Upper lobe of left lung (tissue), 6 donors: ENCODE results near the gene BHMT2. TPM values are rescaled to one million over a fixed set of nuclear protein-coding genes. Genes with fewer than 3 reads are reported as not detected.
A peak's percentile ranks its signal among the peaks of the same experiment; 100 is the strongest.

Experiments
- ATAC-seq, 2 donors: fragments of 200-7000 bp; cut with Tn5 transposase; one replicate each; pipeline ENCODE4 v1.9.1; 2022; ENCODE audit warnings: mild to moderate bottlenecking in 2 of 2, moderate library complexity in 2 of 2; ENCODE audit not compliant: low FRiP score in 2 of 2
- DNase-seq, 2 donors: peaks; one replicate each; pipeline ENCODE4 v3.0.0-alpha.2; 2019 to 2020
- H3K27ac ChIP-seq, 4 donors: fragments of 200-600 bp; sonication (generic); one replicate each; pipeline ENCODE4 v1.5.1; 2016 to 2019
- H3K27me3 ChIP-seq, 4 donors: fragments of 200-600 bp; sonication (generic); one replicate each; pipeline ENCODE4 v1.5.1; 2017 to 2019
- H3K36me3 ChIP-seq, 4 donors: fragments of 200-600 bp; sonication (generic); one replicate each; pipeline ENCODE4 v1.5.1; 2016 to 2019
- H3K4me1 ChIP-seq, 4 donors: fragments of 200-600 bp; sonication (generic); one replicate each; pipeline ENCODE4 v1.5.1; 2018 to 2019
- H3K4me3 ChIP-seq, 4 donors: fragments of 200-600 bp; sonication (generic); one replicate each; pipeline ENCODE4 v1.5.1; 2017 to 2019; ENCODE audit warnings: mild to moderate bottlenecking in 2 of 4, moderate library complexity in 1 of 4
- H3K9me3 ChIP-seq, 4 donors: fragments of 200-600 bp; sonication (generic); one replicate each; pipeline ENCODE4 v1.5.1; 2018 to 2019
- EP300 ChIP-seq, 4 donors: sonication (generic); formaldehyde crosslinking; IDR thresholded peaks; one replicate each; pipeline ENCODE4 v1.5.1; 2017; ENCODE audit warnings: antibody characterized with exemption in 4 of 4, control low read depth in 2 of 4
- POLR2A ChIP-seq, 4 donors: fragments of 450-650 bp; IDR thresholded peaks; one replicate each; pipeline ENCODE4 v1.5.1; 2016 to 2017; ENCODE audit warnings: antibody characterized with exemption in 4 of 4, mild to moderate bottlenecking in 2 of 4
- POLR2AphosphoS5 ChIP-seq, 2 donors: sonication (generic); formaldehyde crosslinking; IDR thresholded peaks; one replicate each; pipeline ENCODE4 v1.5.1; 2017; ENCODE audit warnings: antibody characterized with exemption in 2 of 2
- WGBS, 2 donors: methylation state at CpG; one replicate each; pipeline ENCODE4 v1.1.5; 2017 to 2018; 5-methylcytosine and 5-hydroxymethylcytosine counted together
- total RNA-seq, 6 donors: library from RNA; depleted of rRNA in 4 of 6; stranded (reverse); fragments of >200 nt in 4 of 6; gene quantifications; one replicate each; pipeline versions ENCODE4 v1.1.0 to v1.2.1, GENCODE V29; 2016 to 2021
- TF ChIP-seq, protein P1 (sequence below), 6 experiments: fragments of 450-650 bp in 4 of 6; fragments of 200-600 bp in 2 of 6; sonication (generic) in 2 of 6; IDR thresholded peaks; one replicate each; pipeline ENCODE4 v1.5.1; 2016 to 2019; ENCODE audit warnings: antibody characterized with exemption in 6 of 6
- donor health status: DM: no; HTN: no; CAD: no; lungs with moderate emphysema.
- donor health status: DM: no; HTN: yes; CAD: no; lungs with severe emphysema.

The BHMT2 gene
- total RNA-seq: 1 to 10 TPM in 4 of 6 donors, under 1 TPM in 2; 0.46 to 3.9 (median 1.4) TPM

GRCh38 chr5:79069488-79070349 lies at the start of gene BHMT2, which contains the start of gene DMGDH:
Gene BHMT2 (plus strand): TSS chr5:79069767. CDS start chr5:79069783, 16 bp downstream.
Gene DMGDH (minus strand): TSS chr5:79069674. CDS start chr5:79069620, 54 bp downstream.
- peaks cover 0 to 3% (median 0%) of the 10 kb centered on the region in 4 donors for H3K9me3 ChIP-seq
- H3K36me3 ChIP-seq: no peaks in the 10 kb centered on the region
- peak within 1 kb of the TSS in 1 of 4 donors; percentile 15 for H3K27ac ChIP-seq
- DNase-seq (peak in 1 of 2 donors; percentile 88), ATAC-seq (peak in 1 of 2 donors; percentile 93)
- peaks cover 0 to 6% (median 2%) of the 10 kb centered on the region in 4 donors for H3K27me3 ChIP-seq
- WGBS, 2 donors: 51 to 75% methylated on average over 22 to 50 of the region's 79 CpGs
- H3K4me1 ChIP-seq: peaks cover 0 to 12% (median 0%) of the 10 kb centered on the region in 4 donors
- TF ChIP-seq POLR2AphosphoS5 (IDR thresholded peaks at IDR 0.05): no peak
- TF ChIP-seq, protein P1, sequence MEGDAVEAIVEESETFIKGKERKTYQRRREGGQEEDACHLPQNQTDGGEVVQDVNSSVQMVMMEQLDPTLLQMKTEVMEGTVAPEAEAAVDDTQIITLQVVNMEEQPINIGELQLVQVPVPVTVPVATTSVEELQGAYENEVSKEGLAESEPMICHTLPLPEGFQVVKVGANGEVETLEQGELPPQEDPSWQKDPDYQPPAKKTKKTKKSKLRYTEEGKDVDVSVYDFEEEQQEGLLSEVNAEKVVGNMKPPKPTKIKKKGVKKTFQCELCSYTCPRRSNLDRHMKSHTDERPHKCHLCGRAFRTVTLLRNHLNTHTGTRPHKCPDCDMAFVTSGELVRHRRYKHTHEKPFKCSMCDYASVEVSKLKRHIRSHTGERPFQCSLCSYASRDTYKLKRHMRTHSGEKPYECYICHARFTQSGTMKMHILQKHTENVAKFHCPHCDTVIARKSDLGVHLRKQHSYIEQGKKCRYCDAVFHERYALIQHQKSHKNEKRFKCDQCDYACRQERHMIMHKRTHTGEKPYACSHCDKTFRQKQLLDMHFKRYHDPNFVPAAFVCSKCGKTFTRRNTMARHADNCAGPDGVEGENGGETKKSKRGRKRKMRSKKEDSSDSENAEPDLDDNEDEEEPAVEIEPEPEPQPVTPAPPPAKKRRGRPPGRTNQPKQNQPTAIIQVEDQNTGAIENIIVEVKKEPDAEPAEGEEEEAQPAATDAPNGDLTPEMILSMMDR (IDR thresholded peaks at IDR 0.05): no peak
- no peak for TF ChIP-seq POLR2A (IDR thresholded peaks at IDR 0.05)
- no peak for TF ChIP-seq EP300 (IDR thresholded peaks at IDR 0.05)
- peak within 1 kb of the TSS in 3 of 4 donors; percentile 35 to 44 (median 41) for H3K4me3 ChIP-seq

GRCh38 chr5:79020861-79021561 lies 48.6 kb upstream of the BHMT2 start:
- DNase-seq (peak in 1 of 2 donors; percentile 52), ATAC-seq (peak; percentile 75 to 91)
- Histone ChIP-seq H3K36me3 (no peaks in the 10 kb centered on the region), H3K27ac (no peak overlapping the region), H3K4me3 (peak overlapping the region in 1 of 4 donors; percentile 8), H3K9me3 (no peaks in the 10 kb centered on the region), H3K4me1 (peaks cover 4 to 10% (median 7%) of the 10 kb centered on the region in 4 donors), H3K27me3 (no peaks in the 10 kb centered on the region)
- no peak for TF ChIP-seq POLR2A (IDR thresholded peaks at IDR 0.05)
- TF ChIP-seq, protein P1 (IDR thresholded peaks at IDR 0.05): peak in 5 of 6 experiments; percentile 47 to 59 (median 57)
- 12 to 13% methylated on average over 14 of the region's 14 CpGs for WGBS, 2 donors

- WGBS, 2 donors: 48 to 63% methylated on average over 4 of the region's 4 CpGs
- no peak overlapping the region for H3K4me3 ChIP-seq
- ATAC-seq: no peak
- peaks cover 4 to 10% (median 7%) of the 10 kb centered on the region in 4 donors for H3K4me1 ChIP-seq
- TF ChIP-seq, protein P1 (IDR thresholded peaks at IDR 0.05): no peak
- TF ChIP-seq POLR2AphosphoS5 (IDR thresholded peaks at IDR 0.05) (no peak), POLR2A (IDR thresholded peaks at IDR 0.05) (no peak), EP300 (IDR thresholded peaks at IDR 0.05) (no peak)
- no peaks in the 10 kb centered on the region for H3K27me3 ChIP-seq
- no peak overlapping the region for H3K27ac ChIP-seq
- no peaks in the 10 kb centered on the region for H3K36me3 ChIP-seq
- no peaks in the 10 kb centered on the region for H3K9me3 ChIP-seq
- DNase-seq: no peak
Observed at GRCh38 chr5:79021753-79022152, 47.8 kb upstream of the BHMT2 start.

GRCh38 chr5:79022771-79023170 lies 46.8 kb upstream of the BHMT2 start:
- WGBS, 2 donors: 83 to 88% methylated on average over 2 of the region's 2 CpGs
- Histone ChIP-seq H3K36me3 (no peaks in the 10 kb centered on the region), H3K4me3 (no peak overlapping the region), H3K4me1 (peaks cover 4 to 10% (median 7%) of the 10 kb centered on the region in 4 donors), H3K9me3 (no peaks in the 10 kb centered on the region), H3K27me3 (no peaks in the 10 kb centered on the region), H3K27ac (no peak overlapping the region)
- ATAC-seq: no peak
- no peak for DNase-seq
- TF ChIP-seq, protein P1 (IDR thresholded peaks at IDR 0.05): no peak
- no peak for TF ChIP-seq EP300 (IDR thresholded peaks at IDR 0.05)
- TF ChIP-seq POLR2A (IDR thresholded peaks at IDR 0.05): no peak
- TF ChIP-seq POLR2AphosphoS5 (IDR thresholded peaks at IDR 0.05): no peak
